ENCODE data around the gene GGT5.

DNA sequence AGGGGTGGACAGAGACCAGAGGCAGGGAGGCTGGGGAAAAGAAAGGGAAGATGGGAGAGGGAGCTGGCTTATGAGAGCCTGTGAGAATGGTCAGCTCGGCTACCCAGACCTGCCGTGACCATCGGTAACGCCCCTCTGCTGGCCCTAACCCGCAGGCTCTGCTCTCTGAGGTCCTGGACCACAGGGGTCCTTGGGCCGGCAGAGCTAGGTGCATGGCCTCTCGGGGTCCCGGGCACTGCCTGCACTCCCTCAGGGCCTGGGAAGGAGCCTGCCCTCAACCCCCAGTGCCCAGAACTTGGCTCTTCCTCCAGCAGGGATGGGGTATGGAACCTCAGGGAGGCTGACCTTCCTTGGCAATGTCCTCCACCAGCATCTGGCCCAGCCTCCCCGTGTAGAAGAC lies 13.2 kb downstream of the GGT5 start:
- no peak for TF ChIP-seq POLR2AphosphoS5 (IDR thresholded peaks at IDR 0.05; ENCODE audit: low read depth, low read length)
- TF ChIP-seq, protein P1, sequence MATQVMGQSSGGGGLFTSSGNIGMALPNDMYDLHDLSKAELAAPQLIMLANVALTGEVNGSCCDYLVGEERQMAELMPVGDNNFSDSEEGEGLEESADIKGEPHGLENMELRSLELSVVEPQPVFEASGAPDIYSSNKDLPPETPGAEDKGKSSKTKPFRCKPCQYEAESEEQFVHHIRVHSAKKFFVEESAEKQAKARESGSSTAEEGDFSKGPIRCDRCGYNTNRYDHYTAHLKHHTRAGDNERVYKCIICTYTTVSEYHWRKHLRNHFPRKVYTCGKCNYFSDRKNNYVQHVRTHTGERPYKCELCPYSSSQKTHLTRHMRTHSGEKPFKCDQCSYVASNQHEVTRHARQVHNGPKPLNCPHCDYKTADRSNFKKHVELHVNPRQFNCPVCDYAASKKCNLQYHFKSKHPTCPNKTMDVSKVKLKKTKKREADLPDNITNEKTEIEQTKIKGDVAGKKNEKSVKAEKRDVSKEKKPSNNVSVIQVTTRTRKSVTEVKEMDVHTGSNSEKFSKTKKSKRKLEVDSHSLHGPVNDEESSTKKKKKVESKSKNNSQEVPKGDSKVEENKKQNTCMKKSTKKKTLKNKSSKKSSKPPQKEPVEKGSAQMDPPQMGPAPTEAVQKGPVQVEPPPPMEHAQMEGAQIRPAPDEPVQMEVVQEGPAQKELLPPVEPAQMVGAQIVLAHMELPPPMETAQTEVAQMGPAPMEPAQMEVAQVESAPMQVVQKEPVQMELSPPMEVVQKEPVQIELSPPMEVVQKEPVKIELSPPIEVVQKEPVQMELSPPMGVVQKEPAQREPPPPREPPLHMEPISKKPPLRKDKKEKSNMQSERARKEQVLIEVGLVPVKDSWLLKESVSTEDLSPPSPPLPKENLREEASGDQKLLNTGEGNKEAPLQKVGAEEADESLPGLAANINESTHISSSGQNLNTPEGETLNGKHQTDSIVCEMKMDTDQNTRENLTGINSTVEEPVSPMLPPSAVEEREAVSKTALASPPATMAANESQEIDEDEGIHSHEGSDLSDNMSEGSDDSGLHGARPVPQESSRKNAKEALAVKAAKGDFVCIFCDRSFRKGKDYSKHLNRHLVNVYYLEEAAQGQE (IDR thresholded peaks at IDR 0.05; ENCODE audit: insufficient read depth in 1 of 2, low read depth in 2 of 2, low read length in 2 of 2): no peak
- TF ChIP-seq TAF1 (IDR thresholded peaks at IDR 0.05; ENCODE audit: borderline replicate concordance, insufficient read depth, low read length): no peak
- TF ChIP-seq SIN3A (IDR thresholded peaks at IDR 0.05; ENCODE audit: borderline replicate concordance, insufficient read depth, low read length): no peak
